ENCODE data around the gene CLN5.
A peak's percentile ranks its signal among the peaks of the same experiment; 100 is the strongest.

Gene CLN5

GRCh38 chr13:77022341-77022740, 30.5 kb downstream of the CLN5 start:
- DNase-seq: peak in 3 of 4 experiments; percentile 27 to 42 (median 31)

- peak; percentile 80 to 92 (median 89) for DNase-seq
Measured at GRCh38 chr13:77026255-77026860, 34.5 kb downstream of the CLN5 start.

DNA sequence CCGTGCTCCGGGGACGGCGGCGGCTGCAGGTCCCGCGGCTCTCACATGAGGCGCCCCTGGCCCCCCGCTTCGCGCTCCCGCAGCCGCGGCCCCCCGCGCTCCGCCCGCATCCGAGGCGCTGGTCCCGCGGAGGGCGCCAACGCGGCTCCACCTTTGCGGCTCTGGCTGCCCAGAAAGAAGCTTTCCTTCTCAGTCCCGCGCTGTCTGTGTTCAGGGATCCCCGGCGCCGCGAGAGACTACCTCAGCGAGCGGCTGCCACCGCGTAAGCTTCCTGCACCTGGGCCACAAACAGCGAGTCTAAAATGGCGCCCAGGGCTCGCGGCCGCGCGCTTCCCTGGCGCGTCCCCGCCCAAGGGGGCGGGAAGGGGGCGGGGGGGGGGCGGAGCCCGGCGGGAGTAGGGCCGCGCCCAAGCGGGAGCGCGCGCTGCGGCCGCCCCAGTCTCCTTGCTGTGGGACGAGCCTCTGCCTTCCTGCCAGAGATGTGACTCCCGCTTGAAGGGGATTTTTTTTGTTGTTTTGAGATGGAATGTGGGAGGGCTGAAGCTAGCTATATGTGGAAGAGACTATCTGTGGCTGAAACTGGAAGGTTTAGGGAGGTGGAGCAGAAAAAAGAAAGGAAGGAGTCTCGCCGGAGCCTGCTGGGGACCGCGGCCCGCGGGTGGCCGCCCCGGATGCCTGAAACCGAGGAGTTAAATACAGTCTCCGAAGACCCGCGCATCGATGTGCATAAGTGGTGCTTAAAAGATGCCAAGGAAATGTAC, 35.2 kb downstream of the CLN5 start, which contains the start of gene FBXL3:
TSS of gene FBXL3 (minus strand) at position 299 of the 761 bp plus-strand sequence. CDS start 5,299 bp downstream, outside the sequence.
- peak; percentile 91 to 96 (median 96) for DNase-seq

- peak; percentile 17 to 59 (median 40) for DNase-seq
Measured at GRCh38 chr13:77028202-77028601, 36.3 kb downstream of the CLN5 start.

GRCh38 chr13:77029436-77029835, 37.6 kb downstream of the CLN5 start:
- DNase-seq: no peak

DNA sequence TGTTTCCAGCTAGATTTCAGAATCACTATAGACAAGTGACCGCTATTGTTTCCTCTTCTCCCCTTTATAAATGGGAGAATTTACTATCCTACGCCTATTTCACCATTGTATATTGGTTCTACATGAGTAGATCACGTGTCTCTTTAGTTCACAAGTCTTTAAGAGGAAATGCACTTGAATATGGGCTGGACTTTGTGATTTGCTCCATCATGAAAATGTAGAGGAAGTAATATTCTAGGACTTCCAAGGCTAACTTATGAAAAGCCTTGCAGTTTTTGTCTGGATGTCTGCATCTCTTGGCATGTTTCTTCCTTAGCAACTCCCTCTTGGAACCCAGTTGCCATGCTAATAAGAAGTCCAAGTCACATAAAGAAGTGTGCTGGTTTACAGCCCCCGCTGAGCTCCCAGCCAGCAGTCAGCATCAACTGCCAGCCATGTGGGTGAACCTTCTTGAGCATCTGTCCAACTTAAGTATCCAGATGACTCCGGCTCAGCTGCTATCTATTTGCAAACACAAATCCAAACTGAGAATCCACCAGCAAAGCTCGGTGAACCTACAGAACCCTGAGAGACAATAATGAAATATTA, 39.9 kb downstream of the CLN5 start:
- DNase-seq: peak; percentile 18 to 71 (median 52)

GRCh38 chr13:77033717-77034302, 41.9 kb downstream of the CLN5 start:
- peak in 2 of 4 experiments; percentile 44 to 48 for DNase-seq

- peak in 3 of 4 experiments; percentile 14 to 52 (median 51) for DNase-seq
Measured at GRCh38 chr13:77034881-77035280, 43.0 kb downstream of the CLN5 start.

GRCh38 chr13:77036279-77036678, 44.4 kb downstream of the CLN5 start:
- DNase-seq: no peak

DNA sequence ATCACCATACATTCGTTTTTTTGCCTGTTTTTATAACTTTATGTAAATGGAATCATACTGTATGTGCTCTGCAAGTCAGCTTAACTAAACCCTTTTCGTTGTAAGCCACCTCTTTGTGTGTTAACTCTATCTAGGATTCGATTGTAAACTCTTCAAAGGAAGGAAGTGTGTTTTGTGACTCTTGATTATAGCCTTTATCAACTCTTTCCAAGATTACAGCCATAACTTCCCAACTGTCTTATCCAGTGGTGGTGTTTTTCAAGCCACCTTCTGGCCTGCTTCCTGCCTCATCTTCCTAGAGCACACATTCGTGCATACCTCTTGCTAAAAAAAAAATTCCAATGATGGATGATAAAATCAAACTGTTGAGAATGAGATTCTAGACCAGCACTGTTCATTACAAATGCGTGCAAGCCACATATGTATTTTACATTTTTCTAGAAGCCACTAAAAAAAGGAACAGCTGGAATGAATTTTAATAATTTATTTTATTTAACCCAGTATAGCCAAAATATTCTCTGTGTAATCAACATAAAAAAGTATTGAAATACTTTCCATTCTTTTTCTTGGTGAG, 47.1 kb downstream of the CLN5 start:
- no peak for DNase-seq

GRCh38 chr13:77040076-77040475, 48.2 kb downstream of the CLN5 start:
- no peak for DNase-seq

DNA sequence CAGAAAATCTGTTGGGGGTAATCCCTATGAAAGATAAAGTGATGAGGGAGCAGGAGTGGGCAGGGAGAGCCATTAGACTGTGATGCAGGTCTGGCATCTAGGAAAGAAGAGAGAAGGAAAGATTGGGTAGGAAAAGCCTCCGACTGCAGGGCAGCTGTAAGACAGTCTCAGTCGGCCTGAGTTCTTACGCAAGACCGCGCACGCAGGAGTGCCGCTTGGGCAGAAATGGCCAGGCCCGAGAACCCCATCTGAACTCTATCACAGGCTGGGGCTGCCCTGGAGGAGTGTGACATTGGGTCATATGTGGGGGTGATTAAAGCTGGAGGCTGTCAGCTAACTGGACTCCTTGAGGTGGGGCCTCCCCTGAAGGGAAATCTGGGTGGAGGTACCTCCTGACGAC, 49.0 kb downstream of the CLN5 start:
- peak in 1 of 4 experiments; percentile 12 for DNase-seq

- peak in 1 of 4 experiments; percentile 28 for DNase-seq
Measured at GRCh38 chr13:77042566-77043177, 50.8 kb downstream of the CLN5 start.

DNA sequence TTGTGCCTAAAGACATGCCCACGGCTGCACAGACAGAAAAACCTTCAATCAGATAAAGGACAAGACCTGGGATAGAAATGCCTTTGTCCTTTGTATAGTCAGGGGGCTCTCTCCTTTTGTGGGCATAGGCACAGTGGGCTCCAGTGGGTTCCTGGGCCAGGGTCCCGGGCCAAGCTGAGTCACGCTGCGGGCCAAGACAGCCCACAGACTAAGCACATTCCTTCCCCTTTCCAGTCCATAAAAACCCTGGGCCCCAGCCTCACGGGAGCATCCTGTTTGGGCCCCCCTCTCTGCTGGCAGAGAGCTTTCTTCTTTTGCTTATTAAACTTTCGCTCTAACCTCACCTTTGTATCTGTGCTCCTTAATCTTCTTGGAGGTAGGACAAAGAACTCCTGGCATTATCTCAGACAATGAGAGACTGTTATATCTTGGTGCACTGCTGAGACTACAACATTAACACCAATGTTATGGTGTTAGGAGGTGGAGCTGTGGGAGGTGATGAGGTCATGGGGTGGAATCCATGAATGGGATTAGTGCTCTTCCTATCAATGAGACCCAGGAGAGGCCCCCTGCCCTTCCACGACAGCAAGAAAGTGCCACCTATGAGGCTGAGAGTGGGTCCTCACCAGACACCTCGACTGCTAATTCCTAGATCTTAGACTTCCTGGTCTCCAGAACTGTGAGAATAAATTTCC, 55.9 kb downstream of the CLN5 start:
- DNase-seq: no peak

GRCh38 chr13:77048681-77049080, 56.8 kb downstream of the CLN5 start:
- DNase-seq: peak; percentile 64 to 85 (median 84)

DNA sequence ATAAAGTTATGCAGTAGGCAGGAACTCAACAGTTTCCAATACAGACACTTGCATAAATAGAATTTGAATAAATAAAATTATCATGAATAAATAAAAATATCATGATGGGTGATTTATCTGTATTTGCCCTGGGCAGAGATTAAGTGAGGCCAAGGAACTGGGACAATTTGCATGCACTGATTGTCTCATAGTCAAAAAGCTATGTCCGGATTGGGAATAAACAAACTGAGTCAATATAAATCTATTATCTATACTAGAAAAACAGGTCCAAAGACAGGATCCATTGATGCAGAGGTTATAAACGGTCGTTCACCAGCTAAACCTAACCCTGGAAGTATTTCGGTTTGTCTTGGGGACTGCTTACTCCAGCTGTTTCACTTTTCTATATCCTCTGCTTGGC, 61.3 kb downstream of the CLN5 start:
- DNase-seq: no peak
